Limb (tissue), 2 donors: Measurements from ENCODE around the gene KCNE1.
"Not testable (repeated sequence)": the region's sequence is repeated elsewhere in the genome, so short reads cannot be mapped to it uniquely, and the experiment has no call there.

Source experiments
- DNase-seq, 2 donors: peaks; one replicate each; pipeline ENCODE4 v3.0.0-alpha.2; 2016; ENCODE audit errors: extremely low spot score in 2 of 2

KCNE1 gene

GRCh38 chr21:34513129-34513675 lies 1.2 kb upstream of the KCNE1 start:
- no peak for DNase-seq

DNA sequence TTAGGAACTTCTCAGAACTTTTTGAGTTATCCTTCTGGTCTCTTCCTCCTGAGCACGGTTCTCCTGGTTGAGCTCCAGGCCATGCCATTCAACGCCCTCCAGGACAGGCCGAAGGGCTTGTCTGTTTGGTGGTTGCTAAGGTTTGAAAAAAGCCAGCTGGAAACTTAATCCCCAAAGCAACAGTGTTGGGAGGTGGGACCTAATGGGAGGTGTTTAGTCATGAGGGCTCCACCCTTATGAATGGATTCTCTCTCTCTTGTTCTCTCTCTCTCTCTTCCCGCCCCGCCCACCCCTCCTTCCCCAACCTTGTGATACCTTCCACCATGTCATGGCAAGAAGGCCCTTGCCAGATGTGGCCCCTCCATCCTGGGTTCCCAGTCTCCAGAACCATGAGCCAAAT lies 829 bp downstream of the KCNE1 start:
- no peak for DNase-seq

DNA sequence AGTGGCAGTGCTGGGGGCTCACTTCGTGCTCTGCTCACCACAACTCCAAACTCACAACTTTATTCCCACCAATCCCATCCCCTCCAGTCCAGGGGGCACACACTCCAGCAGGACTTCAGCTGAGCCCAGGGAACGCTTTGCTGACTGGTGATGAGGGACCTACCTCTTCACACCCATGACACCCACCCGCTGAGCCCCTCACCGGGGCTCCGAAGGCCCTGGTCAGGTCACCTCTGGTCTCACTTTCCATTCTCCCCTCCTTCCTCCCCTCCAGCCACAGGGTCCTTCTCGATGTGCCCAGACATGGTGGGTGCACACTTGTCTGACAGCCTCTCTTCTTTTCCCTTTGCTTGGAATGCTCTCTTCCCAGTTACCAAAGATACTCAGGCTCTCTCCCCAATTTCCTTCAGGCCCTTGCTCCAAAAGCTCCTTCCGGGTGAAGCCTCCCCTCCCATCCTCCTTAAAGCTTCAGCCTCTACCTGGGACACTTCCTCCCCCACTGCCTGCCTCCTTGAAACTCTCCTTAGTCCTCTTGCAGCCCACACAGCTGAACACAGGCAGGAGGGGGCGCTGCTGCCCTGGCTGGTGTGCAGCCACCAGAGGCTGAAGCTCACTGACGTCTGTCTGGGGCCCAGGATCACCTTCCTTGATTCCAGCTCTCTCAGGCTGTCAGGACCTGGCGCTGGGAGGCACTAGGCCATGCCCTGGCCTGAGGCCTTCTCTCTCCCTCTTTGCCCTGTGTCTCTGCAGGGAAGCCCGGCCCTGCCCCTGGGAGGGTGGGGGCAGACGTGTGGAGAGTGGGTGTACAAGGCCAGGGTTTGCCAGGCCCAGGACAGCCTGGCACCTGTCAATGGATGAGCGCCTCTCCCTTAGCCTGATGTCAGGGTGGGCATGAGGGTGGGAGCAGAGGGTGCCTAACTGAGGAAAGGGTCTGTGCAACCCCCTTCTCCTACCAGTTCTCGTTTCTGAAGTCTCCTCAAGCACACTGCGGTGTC lies 1.6 kb downstream of the KCNE1 start:
- peak in 1 of 2 donors; percentile 56 for DNase-seq

DNA sequence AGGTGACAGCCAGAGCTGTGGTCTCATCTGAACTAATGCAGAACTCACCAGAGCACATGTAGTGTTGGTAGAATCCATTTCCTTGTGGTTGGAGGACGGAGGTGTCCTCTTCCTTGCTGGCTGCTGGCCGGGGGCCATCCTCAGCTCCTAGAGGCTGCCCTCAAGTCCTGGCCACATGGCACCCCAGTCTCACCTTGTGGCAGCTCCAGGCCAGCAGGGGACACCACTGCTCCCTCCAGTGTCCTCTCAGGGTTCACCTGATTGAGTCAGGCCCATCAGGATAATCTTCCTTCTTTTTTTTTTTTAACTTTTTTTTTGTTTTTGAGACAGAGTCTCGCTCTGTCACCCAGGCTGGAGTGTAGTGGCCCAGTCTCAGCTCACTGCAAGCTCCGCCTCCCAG lies 2.9 kb downstream of the KCNE1 start:
- DNase-seq = no peak

DNA sequence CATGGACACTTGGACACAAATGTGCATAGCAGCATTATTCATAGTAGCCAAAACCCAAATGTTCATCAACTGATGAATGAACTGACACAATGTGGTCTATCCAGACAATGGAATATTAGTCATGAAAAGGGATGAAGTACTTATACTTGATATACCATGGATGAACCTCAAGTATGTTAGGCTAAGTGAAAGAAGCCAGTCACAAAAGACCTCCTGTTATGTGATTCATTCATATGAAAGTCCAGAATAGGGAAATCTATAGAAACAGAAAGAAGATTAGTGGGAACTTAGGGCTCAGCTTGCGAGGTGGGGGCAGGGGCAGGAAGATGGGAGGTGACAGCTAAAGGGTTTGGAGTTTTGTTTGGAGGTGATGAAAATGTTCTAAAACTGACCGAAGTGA lies 7.4 kb downstream of the KCNE1 start:
- DNase-seq = no peak

DNA sequence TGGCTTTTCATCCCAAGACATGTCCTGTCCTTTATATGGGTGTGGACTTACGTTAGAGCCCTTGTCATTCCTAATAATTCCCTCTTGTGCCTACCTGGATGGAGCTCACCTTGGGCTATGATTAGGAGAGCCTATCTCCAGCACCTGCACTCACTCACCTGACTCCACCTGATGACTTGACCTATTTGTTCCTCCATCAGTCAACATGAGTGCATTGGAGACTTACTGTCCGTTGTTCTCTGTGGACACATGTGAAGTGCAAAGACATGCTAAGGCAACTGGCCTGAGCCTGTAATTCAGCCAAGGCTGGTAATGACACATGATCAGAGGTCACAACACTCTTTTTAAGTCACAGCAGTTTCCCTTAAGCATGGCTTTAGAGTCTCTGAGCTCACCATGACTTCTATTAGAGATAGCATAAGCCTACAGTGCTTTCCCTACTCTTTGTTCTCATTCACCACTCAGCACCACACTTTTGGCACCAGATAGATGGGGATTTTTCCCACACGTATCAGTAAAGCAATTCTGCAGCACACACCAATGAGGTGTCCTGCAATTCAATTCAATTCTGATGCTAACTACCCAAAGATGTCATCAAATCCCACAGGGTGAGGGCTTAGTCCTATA lies 9.4 kb downstream of the KCNE1 start:
- DNase-seq = no peak

DNA sequence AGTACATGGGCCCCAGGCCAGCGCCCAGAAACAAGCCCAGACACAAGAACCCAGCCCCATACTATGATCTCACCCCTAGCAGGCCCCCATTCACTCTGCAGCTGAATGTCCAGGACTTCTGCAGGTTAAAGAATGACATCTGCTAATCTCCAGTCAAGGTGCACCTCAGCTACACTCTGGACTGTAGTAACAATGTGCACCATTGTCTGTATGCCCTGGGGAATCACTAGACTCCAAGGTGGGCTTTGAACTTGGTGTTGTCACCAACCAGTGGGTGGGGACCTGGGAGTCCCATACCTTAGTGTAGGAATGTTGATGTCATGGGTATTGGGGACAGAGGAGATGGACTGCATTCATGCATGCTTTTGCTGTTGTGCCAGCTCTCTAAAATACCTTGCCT lies 10.3 kb downstream of the KCNE1 start:
- DNase-seq = no peak

GRCh38 chr21:34500191-34500590 lies 11.8 kb downstream of the KCNE1 start:
- DNase-seq = no peak

DNA sequence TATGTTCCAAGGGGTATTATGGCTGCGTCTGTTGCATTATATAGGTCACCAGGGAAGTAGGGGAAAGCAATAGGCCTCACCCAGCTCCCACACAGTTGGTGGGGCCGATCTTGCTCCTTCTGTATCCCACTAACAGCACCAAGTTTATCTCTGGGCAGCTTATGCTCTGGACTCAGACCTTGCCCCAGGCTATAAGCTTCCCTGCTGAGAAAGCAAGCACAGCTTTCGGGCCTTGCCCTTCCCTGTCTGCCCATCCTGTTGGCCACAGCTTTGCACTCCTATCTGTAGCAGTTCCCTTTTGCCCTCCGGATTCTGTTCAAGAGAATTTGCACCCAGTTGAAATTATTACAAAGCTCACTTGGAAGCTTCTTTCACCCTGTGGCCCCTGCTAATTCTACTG lies 12.9 kb downstream of the KCNE1 start:
- DNase-seq = no peak

GRCh38 chr21:34498623-34499022 lies 13.4 kb downstream of the KCNE1 start:
- DNase-seq = no peak

GRCh38 chr21:34483854-34484253 lies 28.2 kb downstream of the KCNE1 start:
- not testable (repeated sequence) for DNase-seq

DNA sequence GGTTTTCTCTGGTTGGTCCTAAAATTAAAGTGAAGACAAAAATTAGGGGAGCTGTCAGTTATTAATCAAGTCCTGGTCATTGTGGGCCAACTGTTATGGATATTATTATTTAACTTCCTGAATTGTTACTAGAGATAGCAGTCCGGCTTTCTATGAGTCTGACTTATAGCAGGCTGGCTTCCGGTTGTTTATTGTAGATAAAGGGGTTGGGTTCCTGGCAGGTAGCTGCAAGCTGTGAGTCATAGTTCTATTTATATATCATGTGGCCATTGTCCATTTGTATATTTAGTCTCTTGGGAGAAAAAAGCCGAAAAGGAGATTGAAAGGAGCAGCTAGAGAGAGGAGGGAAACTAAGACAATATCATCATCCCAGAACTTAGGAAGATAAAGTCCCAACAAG lies 28.6 kb downstream of the KCNE1 start:
- not testable (repeated sequence) for DNase-seq

DNA sequence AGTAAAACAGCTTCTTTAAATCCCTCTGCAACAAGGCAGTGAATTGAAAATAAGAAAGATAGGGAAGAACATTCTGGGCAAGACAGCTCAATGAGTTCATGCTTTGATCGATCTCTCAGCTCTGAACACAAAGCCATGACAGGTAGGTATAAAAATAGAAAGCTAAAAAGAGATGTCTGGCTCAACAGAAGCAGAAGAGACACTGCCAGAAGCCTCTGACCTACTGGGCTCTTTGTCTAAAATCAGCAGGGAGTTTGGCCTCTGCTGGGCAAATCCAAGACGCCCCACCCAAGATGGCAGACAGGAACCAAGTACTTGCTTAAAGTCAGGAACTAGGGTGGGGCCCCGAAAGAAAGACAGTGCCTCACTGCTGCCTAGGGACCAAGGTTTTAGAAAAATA lies 44.7 kb downstream of the KCNE1 start:
- not testable (repeated sequence) for DNase-seq

GRCh38 chr21:34459426-34459825 lies 52.6 kb downstream of the KCNE1 start:
- not testable (repeated sequence) for DNase-seq

- DNase-seq = not testable (repeated sequence)
These were observed 53.7 kb downstream of the KCNE1 start for GRCh38 chr21:34458266-34458665.

DNA sequence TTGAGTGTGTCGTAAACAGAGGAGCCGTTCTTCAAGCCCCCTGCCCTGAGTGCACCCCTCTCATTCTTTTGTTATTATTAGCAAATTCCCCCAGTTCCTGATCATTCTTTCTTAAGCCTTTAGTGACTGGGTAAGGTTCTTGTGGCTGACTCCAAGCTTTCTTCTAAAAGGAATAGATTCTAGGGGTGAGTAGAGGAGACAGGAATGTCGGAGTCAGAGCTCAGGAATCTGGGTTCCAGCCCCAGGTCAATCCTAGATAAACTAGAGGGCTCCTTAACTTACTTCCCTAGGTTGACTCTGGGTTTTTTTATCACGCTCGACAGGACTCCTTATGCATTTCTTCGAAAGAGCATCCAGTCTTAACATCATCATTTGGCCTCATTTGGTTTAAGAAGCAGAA lies 55.8 kb downstream of the KCNE1 start:
- not testable (repeated sequence) for DNase-seq

GRCh38 chr21:34455628-34456027 lies 56.4 kb downstream of the KCNE1 start:
- not testable (repeated sequence) for DNase-seq

DNA sequence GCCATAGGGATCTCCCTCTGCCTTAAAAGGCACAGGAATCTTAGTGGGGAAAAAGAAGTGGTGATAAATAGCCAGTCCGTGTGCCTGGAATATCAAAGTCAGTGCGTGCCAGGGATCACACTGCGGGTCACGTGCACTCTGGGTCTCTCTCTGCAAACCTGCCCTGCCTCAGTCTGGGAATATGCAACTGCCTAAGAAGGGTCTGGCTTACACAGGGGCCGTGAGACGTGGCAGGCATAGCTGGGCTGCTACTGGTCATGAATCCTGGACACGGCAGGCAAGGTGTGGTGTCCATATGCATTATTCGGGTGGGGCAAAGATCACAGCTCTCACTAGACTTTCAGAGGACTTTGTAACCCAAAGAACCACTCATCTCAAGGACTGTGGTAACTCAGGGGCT lies 65.0 kb downstream of the KCNE1 start:
- DNase-seq = not testable (repeated sequence)

DNA sequence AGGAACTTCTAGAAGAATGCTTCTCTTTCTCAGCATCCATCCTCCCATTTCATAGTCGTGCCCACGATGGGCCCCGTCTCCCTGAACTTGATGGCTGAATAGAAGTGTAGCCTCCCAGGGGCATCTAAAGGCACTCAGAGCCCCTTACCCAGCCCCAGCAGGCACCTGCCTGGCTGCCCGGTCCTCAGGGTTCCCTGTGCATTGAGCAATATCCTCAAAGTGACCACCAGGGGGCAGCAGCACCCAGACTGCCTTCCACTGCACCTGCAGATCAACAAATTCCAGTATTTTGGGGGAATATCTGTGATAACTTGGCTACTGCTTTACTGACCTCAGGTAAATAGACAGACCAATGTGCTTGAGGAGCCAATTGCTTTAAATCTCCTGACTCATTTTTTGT lies 68.5 kb downstream of the KCNE1 start:
- not testable (repeated sequence) for DNase-seq

DNA sequence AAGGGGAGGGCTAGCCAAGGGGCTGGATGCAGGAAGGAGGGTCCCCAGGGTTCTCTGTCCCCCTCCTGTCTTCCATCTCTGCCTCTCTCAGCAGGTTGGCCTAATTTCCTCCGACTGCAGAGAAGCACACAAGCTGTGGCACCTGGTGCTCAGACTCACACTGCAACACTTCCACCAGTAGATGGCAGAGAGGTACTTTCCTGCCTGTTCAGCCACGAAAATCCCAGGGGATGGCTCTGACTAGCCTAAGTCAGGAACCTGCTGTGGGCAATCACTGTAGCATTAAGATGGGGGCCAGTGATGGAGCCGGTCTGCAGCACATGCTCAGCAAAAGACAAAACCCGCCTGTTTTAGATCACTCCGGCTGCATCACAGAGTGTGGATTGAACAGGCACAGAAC lies 82.3 kb downstream of the KCNE1 start:
- not testable (repeated sequence) for DNase-seq

DNA sequence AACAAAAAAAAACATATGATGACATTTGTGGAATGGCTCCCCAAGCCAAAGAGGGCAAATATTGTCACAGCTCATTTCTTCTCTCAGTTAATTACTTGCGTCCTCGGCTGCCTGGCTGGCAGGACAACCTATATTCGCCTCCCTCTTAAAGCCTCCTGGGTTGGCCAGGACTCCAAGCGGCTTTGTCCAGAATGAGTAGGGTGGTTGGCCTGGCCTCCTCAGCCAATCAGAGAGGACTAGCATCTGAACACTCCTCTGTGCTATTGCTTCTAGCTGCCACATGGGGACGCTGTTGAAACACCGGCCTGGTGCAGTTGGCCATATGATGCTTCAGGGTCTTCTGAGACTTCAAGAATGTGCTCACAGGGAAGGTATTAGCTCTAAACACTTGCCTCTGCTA lies 83.6 kb downstream of the KCNE1 start:
- not testable (repeated sequence) for DNase-seq

DNA sequence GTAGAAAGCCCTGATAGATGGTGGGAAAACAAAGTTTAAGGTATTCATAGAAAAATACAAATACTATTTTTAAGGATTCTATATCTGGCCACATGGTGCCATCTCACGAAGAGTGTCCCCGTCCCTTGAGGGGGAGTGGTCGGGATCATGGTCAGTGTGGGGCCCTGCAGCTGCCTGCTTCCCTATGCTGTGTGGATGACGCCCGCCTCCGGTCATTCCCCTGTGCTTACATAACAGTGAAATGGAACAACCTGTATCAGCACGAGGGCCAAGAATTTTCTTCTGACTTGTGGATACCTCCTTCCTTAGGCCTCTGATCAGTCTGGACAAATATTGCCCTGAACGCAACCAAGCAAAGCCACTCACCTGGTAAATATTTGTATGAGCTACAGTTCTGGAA lies 84.7 kb downstream of the KCNE1 start:
- not testable (repeated sequence) for DNase-seq
